Osteocyte (in vitro differentiated cells): Measurements from ENCODE around the gene PRKG1. TPM values are rescaled to one million over a fixed set of nuclear protein-coding genes. Genes with fewer than 3 reads are reported as not detected.
"Not testable (repeated sequence)": the region's sequence is repeated elsewhere in the genome, so short reads cannot be mapped to it uniquely, and the experiment has no call there.

Experiments
- DNase-seq: peaks from one replicate; pipeline ENCODE4 v3.0.0; 2021; ENCODE audit warnings: mixed read lengths; ENCODE audit not compliant: unreplicated experiment; ENCODE audit errors: extremely low spot score
- H3K27ac Mint-ChIP-seq: one replicate; pipeline ENCODE4 v1.8.0; 2021; ENCODE audit warnings: mild to moderate bottlenecking, mixed read lengths; ENCODE audit not compliant: unreplicated experiment
- H3K27me3 Mint-ChIP-seq: one replicate; pipeline ENCODE4 v1.8.0; 2021; ENCODE audit warnings: mixed read lengths; ENCODE audit not compliant: unreplicated experiment
- H3K36me3 Mint-ChIP-seq: one replicate; pipeline ENCODE4 v1.8.0; 2021; ENCODE audit warnings: mixed read lengths; ENCODE audit not compliant: unreplicated experiment
- H3K4me1 Mint-ChIP-seq: one replicate; pipeline ENCODE4 v1.8.0; 2021; ENCODE audit warnings: mixed read lengths; ENCODE audit not compliant: unreplicated experiment
- H3K4me3 Mint-ChIP-seq: one replicate; pipeline ENCODE4 v1.8.0; 2021; ENCODE audit warnings: mild to moderate bottlenecking, moderate library complexity, mixed read lengths; ENCODE audit not compliant: unreplicated experiment
- H3K9me3 Mint-ChIP-seq: one replicate; pipeline ENCODE4 v1.8.0; 2021; ENCODE audit warnings: mixed read lengths; ENCODE audit not compliant: unreplicated experiment
- total RNA-seq: library from RNA; stranded (reverse); gene quantifications from 2 replicates; pipeline ENCODE4 v1.2.1, GENCODE V29; 2021
- TF ChIP-seq, protein P1 (sequence below): fragments of 200-600 bp; sonication (generic); IDR thresholded peaks from 2 replicates; pipeline ENCODE4 v1.5.0; 2021; ENCODE audit warnings: antibody characterized with exemption, mild to moderate bottlenecking, moderate library complexity

The PRKG1 gene
- total RNA-seq, 1 donor from 2014 or later = 10.8 TPM

DNA sequence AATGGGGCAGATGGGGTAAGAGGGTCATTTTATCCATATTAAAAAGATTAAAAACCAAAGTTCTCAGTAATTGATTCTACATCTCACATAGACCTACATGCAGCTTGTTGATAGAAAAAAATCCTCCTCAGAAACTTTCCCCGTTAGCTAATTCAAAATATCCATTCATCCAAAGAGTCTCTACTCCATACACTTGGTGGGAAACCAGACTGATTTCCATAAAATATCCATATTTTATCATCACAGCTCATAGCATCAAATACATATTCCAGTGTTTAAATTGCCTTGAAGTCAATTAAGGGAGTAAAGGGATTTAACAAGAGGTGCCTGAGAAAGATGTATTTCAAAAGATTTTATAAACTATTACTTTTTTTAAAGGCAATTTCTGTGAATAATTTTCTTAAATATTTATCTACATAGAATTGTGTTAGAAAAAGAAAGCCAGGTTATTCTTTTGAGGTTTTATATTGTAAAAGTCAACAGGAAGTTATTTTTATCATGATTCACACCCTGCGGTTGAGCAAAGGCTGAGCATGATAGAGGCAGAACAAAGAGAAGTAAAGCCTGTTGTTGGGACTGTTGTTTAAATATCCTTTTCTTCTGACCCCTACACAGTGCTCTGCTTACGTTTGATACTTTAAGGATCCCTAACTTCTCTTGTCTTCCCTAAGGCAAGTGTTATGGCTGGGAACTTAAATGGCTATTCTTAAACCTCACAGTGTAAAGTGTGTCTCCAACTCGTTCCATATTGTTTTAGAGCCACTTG, 266.7 kb downstream of the PRKG1 start:
- Mint-ChIP-seq H3K27ac (no peak overlapping the region), H3K4me3 (no peak overlapping the region), H3K9me3 (peaks cover 12% of the 10 kb centered on the region), H3K27me3 (no peaks in the 10 kb centered on the region), H3K4me1 (peaks cover 6% of the 10 kb centered on the region), H3K36me3 (no peaks in the 10 kb centered on the region)
- DNase-seq = no peak
- TF ChIP-seq, protein P1, sequence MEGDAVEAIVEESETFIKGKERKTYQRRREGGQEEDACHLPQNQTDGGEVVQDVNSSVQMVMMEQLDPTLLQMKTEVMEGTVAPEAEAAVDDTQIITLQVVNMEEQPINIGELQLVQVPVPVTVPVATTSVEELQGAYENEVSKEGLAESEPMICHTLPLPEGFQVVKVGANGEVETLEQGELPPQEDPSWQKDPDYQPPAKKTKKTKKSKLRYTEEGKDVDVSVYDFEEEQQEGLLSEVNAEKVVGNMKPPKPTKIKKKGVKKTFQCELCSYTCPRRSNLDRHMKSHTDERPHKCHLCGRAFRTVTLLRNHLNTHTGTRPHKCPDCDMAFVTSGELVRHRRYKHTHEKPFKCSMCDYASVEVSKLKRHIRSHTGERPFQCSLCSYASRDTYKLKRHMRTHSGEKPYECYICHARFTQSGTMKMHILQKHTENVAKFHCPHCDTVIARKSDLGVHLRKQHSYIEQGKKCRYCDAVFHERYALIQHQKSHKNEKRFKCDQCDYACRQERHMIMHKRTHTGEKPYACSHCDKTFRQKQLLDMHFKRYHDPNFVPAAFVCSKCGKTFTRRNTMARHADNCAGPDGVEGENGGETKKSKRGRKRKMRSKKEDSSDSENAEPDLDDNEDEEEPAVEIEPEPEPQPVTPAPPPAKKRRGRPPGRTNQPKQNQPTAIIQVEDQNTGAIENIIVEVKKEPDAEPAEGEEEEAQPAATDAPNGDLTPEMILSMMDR = no peak

DNA sequence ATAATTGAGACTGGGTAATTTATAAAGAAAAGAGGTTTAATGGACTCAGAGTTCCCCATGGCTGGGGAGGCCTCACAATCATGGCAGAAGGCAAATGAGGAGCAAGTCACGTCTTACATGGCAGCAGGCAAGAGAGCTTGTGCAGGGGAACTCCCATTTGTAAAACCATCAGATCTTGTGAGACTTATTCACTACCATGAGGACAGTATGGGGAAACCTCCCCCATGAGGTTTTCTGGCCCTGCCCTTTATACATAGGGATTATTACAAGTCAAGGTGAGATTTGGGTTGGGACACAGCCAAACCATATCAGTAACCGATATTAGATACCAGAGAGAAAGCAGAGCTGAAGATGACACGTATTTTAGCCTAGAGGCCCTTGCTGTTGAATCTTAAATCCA, 267.5 kb downstream of the PRKG1 start:
- not testable (repeated sequence) for H3K27ac Mint-ChIP-seq, H3K4me3 Mint-ChIP-seq, H3K9me3 Mint-ChIP-seq, H3K4me1 Mint-ChIP-seq, H3K36me3 Mint-ChIP-seq, H3K27me3 Mint-ChIP-seq, DNase-seq

DNA sequence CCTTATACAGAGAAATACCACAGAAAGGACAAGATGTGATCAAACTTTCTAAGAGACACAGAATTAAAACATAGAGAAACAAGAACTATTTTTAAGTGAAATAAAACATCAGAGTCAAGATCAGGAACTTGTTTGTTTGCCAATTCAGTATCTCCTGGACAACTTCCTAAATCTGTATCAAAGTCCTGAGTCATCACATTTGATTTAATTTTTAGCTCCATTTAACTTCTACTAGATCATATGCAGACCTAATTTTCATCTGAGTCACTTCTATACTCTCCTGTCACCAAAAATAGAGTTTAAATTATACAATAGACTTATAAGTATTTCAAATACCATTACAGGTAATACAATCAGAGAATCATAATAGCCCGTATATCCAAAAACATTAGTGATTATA, 268.1 kb downstream of the PRKG1 start:
- Mint-ChIP-seq H3K9me3 (peaks cover 5% of the 10 kb centered on the region), H3K36me3 (no peaks in the 10 kb centered on the region), H3K27ac (no peak overlapping the region), H3K4me3 (no peak overlapping the region), H3K4me1 (peaks cover 6% of the 10 kb centered on the region), H3K27me3 (no peaks in the 10 kb centered on the region)
- no peak for DNase-seq
- TF ChIP-seq, protein P1 = no peak

DNA sequence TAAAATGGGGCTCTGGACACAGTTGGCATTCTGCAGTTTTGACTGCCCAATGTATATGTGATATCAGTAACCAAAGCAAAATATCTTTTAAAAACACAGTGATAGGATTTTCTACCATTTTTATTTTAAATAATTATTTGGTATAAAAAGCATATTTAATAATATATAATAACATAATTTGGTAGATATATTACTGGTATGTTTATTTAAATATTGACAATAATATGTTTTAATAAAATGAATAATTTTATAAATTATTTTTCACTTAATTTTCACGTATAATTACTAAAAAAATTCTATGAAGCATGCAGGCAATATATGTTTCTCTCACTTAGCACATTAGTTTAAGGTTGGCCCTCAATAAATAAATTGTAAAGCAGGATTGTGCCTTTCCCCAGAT, 269.1 kb downstream of the PRKG1 start:
- no peak overlapping the region for H3K4me3 Mint-ChIP-seq
- no peaks in the 10 kb centered on the region for H3K36me3 Mint-ChIP-seq
- H3K9me3 Mint-ChIP-seq = peaks cover 5% of the 10 kb centered on the region
- TF ChIP-seq, protein P1 = no peak
- peaks cover 6% of the 10 kb centered on the region for H3K4me1 Mint-ChIP-seq
- no peak for DNase-seq
- H3K27ac Mint-ChIP-seq = no peak overlapping the region
- H3K27me3 Mint-ChIP-seq = no peaks in the 10 kb centered on the region

DNA sequence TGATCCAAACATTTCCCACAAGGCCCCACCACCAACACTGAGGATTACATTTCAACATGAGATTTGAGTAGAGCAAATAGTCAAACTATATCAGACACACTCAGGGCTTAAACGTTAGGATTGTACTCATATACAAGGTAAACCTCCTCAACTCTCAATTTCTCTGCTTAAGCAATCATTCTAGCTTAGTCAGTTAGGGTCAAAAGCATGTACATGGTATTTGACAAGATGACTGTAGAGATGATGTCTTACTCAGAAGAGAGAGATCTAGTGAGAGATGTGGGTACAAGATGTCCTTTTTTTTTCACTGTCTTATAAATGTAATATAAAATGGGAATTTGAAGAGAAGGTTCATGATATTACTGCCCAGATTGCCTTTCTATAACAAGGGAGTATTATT, 270.1 kb downstream of the PRKG1 start:
- Mint-ChIP-seq H3K27me3 (no peaks in the 10 kb centered on the region), H3K9me3 (peaks cover 5% of the 10 kb centered on the region), H3K4me1 (peaks cover 4% of the 10 kb centered on the region), H3K27ac (no peak overlapping the region), H3K4me3 (no peak overlapping the region), H3K36me3 (no peaks in the 10 kb centered on the region)
- TF ChIP-seq, protein P1 = no peak
- DNase-seq = no peak
